Measurements from ENCODE around the gene COL9A1. TPM values are rescaled to one million over a fixed set of nuclear protein-coding genes. Genes with fewer than 3 reads are reported as not detected.

COL9A1 gene
- total RNA-seq, 1 donor = not detected

DNA sequence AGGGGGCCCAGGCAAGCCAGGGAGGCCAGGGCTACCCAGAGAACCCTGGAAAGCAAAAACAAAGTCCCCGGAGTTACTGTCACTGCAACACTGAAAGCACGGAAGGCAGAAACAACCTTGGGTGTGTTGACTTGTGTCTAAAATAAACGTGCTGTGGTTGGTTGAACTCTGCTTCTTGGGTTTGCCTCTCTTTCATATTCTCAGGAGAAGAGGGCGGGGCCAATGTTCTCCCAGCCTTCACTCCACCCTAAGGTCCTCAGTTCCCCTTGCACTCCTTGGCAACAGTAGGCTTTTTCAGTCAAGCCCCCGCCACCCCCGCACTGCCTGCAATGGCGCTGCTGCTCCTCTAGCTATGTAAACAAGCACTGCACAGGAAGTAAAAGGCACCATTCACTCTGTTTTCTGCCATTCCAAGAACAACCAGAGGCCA lies 60.9 kb downstream of the COL9A1 start:
- no peak for TF ChIP-seq CTCF (IDR thresholded peaks at IDR 0.05; ENCODE audit: insufficient read depth, low read length)
- no peak for DNase-seq (ENCODE audit: low read depth)
- H3K4me3 ChIP-seq (ENCODE audit: low read depth, low read length) = no peak overlapping the region

- DNase-seq (ENCODE audit: low read depth) = no peak
- TF ChIP-seq CTCF (IDR thresholded peaks at IDR 0.05; ENCODE audit: insufficient read depth, low read length) = no peak
- no peak overlapping the region for H3K4me3 ChIP-seq (ENCODE audit: low read depth, low read length)
Observed at GRCh38 chr6:70241031-70241430, 61.9 kb downstream of the COL9A1 start.

DNA sequence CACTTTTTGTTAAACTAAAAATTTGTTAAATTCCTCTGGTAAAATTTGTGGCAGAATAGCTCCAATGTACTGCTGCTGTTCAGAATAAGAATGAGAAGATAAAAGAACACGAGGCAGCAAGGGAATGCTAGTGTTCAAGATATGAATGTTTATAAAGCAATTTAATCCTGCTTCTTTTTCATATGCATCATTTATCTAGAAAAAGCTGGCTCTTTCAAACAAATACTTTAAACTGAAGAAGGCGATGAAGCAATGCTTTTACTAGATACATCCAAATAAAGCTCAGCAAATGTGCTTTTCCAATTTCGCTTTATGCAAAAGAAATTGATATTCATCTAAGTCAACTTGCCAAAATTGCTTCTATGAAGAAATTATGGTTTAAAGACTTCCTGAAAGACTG lies 66.5 kb downstream of the COL9A1 start:
- no peak overlapping the region for H3K4me3 ChIP-seq (ENCODE audit: low read depth, low read length)
- TF ChIP-seq CTCF (IDR thresholded peaks at IDR 0.05; ENCODE audit: insufficient read depth, low read length) = no peak
- no peak for DNase-seq (ENCODE audit: low read depth)

GRCh38 chr6:70234561-70235236 lies 68.2 kb downstream of the COL9A1 start:
- no peak for DNase-seq (ENCODE audit: low read depth)
- no peak for TF ChIP-seq CTCF (IDR thresholded peaks at IDR 0.05; ENCODE audit: insufficient read depth, low read length)
- H3K4me3 ChIP-seq (ENCODE audit: low read depth, low read length) = no peak overlapping the region

DNA sequence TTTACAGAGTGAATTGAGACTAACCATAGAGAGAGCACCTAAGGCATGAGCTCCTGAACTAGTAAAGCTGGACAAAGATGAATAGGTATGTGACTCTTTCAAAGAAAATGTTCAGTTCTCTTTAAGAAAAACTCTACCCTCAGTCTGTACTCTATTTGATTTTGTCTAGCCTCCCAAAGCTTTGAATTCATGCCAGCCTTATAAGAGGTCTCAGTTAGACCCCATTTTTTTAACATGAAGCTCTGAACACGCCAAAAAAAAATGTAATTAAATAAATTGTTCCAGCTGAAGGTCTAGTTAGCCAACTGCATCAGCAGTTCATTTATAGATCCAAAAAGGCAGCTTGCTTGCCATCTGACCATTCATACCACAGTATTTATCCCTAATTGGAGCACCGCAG lies 71.6 kb downstream of the COL9A1 start:
- DNase-seq (ENCODE audit: low read depth) = no peak
- H3K4me3 ChIP-seq (ENCODE audit: low read depth, low read length) = no peak overlapping the region
- no peak for TF ChIP-seq CTCF (IDR thresholded peaks at IDR 0.05; ENCODE audit: insufficient read depth, low read length)

DNA sequence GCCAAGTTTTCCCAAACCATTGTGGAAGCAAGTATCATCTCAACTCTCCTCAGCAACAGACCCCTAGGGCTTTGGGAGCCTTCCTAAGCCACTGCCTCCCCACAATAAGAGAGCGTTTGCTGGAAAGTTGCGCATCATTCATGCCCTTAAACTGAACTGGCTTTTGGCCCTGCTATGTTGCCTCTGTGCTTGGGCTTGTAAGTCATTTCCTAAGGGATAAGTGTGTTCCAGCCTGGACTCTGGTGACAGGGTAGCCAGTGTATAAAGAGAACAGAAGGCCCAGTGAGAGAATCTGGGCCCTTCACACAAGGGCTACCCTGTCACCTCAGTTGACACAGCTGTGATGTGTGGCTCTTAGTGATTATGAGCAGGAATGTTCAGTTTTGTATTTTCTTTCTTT lies 77.8 kb downstream of the COL9A1 start:
- H3K4me3 ChIP-seq (ENCODE audit: low read depth, low read length) = no peak overlapping the region
- no peak for TF ChIP-seq CTCF (IDR thresholded peaks at IDR 0.05; ENCODE audit: insufficient read depth, low read length)
- DNase-seq (ENCODE audit: low read depth) = no peak

- no peak for TF ChIP-seq CTCF (IDR thresholded peaks at IDR 0.05; ENCODE audit: insufficient read depth, low read length)
- H3K4me3 ChIP-seq (ENCODE audit: low read depth, low read length) = no peak overlapping the region
- no peak for DNase-seq (ENCODE audit: low read depth)
Observed at GRCh38 chr6:70222439-70222749, 80.5 kb downstream of the COL9A1 start.
